ENCODE results near the gene CARNS1.

The CARNS1 gene

GRCh38 chr11:67468456-67468758, 52.9 kb downstream of the CARNS1 start:
- no peak for DNase-seq

GRCh38 chr11:67468759-67469507, 53.5 kb downstream of the CARNS1 start, which contains the start of gene TMEM134:
TMEM134 (minus strand) TSS chr11:67469251; CDS start chr11:67469192, 59 bp downstream.
- peak; percentile 94 for DNase-seq

- DNase-seq, result no peak
These were observed 54.0 kb downstream of the CARNS1 start for GRCh38 chr11:67469508-67469811.

GRCh38 chr11:67470337-67471002, 55.0 kb downstream of the CARNS1 start:
- no peak for DNase-seq

GRCh38 chr11:67472882-67473281, 57.4 kb downstream of the CARNS1 start:
- no peak for DNase-seq
